ENCODE results near the gene CRYBA2.

DNA sequence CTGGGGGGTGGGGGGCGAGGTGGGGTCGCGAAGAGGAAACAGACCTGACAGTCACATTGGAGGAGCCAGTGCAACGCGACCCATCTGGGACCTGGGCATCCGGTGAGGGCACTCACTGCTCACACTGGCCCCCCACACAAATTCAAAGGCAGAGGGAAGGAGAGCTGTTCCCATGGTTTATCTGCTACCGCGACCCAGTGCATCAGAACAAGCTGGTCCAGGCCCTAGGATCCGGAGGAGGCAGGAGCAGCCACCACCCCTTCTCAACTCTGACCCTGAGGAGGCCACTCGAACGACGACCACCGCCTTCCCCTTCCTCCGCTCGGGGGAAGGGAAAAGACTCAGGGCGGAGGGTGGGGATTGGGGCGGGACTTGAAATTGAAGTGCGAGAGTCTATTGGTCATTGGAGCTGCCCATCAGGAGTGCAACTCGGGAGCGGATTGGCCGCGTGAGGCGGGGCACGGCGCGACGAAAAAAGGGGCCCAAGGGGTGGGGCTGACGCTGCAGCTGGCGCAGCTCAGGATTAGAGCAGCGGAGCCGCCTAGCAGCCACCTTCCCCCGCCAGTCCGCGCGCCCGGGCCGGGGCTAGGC is 34.0 kb downstream of the CRYBA2 start, which contains the start of gene CDK5R2:
- TF ChIP-seq EZH2phosphoT487 (IDR thresholded peaks at IDR 0.05; ENCODE audit: borderline replicate concordance, low read length) (no peak), EZH2 (IDR thresholded peaks at IDR 0.05; ENCODE audit: low read length, unreplicated experiment) (no peak)
- TF ChIP-seq, protein P1, sequence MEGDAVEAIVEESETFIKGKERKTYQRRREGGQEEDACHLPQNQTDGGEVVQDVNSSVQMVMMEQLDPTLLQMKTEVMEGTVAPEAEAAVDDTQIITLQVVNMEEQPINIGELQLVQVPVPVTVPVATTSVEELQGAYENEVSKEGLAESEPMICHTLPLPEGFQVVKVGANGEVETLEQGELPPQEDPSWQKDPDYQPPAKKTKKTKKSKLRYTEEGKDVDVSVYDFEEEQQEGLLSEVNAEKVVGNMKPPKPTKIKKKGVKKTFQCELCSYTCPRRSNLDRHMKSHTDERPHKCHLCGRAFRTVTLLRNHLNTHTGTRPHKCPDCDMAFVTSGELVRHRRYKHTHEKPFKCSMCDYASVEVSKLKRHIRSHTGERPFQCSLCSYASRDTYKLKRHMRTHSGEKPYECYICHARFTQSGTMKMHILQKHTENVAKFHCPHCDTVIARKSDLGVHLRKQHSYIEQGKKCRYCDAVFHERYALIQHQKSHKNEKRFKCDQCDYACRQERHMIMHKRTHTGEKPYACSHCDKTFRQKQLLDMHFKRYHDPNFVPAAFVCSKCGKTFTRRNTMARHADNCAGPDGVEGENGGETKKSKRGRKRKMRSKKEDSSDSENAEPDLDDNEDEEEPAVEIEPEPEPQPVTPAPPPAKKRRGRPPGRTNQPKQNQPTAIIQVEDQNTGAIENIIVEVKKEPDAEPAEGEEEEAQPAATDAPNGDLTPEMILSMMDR (conservative IDR thresholded peaks at IDR 0.05; ENCODE audit: low read depth, low read length) = no peak

Measured in PC-3 (cell line).